Endothelial cell of umbilical vein (primary cell): ENCODE measurements around the gene ABCF2. TPM values are rescaled to one million over a fixed set of nuclear protein-coding genes. Genes with fewer than 3 reads are reported as not detected.

Experiments used
- BruUV-seq: library from RNA; stranded (reverse); fragments of 400-500 nt; replicated peaks from 2 replicates; lab custom pipeline; 2021; lab: Mats Ljungman, UMichigan
- CTCF ChIA-PET: fragments of 300-600, 350-600 bp; sonication (Branson Sonifier 250); formaldehyde crosslinking; loops from one replicate; lab custom pipeline; 2021; ENCODE audit warnings: antibody characterized with exemption, inconsistent platforms; lab: Charles Lee
- POLR2A ChIA-PET: fragments of 300-600, 350-600 bp; sonication (Branson Sonifier 250); formaldehyde crosslinking; loops from one replicate; lab custom pipeline; 2021; ENCODE audit warnings: antibody characterized with exemption, inconsistent platforms; lab: Charles Lee
- DNase-seq: peaks from one replicate; pipeline ENCODE4 v3.0.0-alpha.2; 2011; ENCODE audit warnings: low read depth, low spot score
- FAIRE-seq: peaks from 2 replicates; lab custom pipeline; 2011; peaks lifted over from hg19 to GRCh38; lab: Jason Lieb, UNC
- H2AFZ ChIP-seq: 2 replicates; pipeline ENCODE4 v1.6.0; 2012; ENCODE audit warnings: low read depth, low read length, control low read depth, inconsistent platforms
- H3K27ac ChIP-seq: 2 replicates; pipeline ENCODE4 v1.5.1; 2011; ENCODE audit warnings: low read depth, mild to moderate bottlenecking, control low read depth, low read length, moderate library complexity; ENCODE audit not compliant: insufficient read depth
- H3K27me3 ChIP-seq, 2 experiments: 2 replicates each; pipeline versions ENCODE4 v1.6.0 to v1.6.1; 2011; ENCODE audit warnings: low read length in 2 of 2, mixed read lengths in 1 of 2; ENCODE audit not compliant: control insufficient read depth in 2 of 2, insufficient read depth in 2 of 2
- H3K36me3 ChIP-seq, 2 experiments: 2 replicates in 1 of 2; 3 replicates in 1 of 2; pipeline ENCODE4 v1.5.1; 2011; ENCODE audit warnings: low read length in 2 of 2, mild to moderate bottlenecking in 1 of 2, moderate library complexity in 1 of 2; ENCODE audit not compliant: control insufficient read depth in 2 of 2, insufficient read depth in 2 of 2; ENCODE audit errors: extremely low read depth in 1 of 2
- H3K4me1 ChIP-seq: 3 replicates; pipeline ENCODE4 v1.5.1; 2011; ENCODE audit warnings: mild to moderate bottlenecking, low read length; ENCODE audit not compliant: control insufficient read depth, insufficient read depth; ENCODE audit errors: extremely low read depth
- H3K4me2 ChIP-seq: 2 replicates; pipeline ENCODE4 v1.6.1; 2011; ENCODE audit warnings: low read length, control low read depth, mixed read lengths; ENCODE audit not compliant: insufficient read depth
- H3K4me3 ChIP-seq, 3 experiments: fragments of 200-600 bp in 1 of 3; sonication (generic), shearing (Covaris generic) in 1 of 3; replicated peaks in 1 of 3; 2 replicates each; pipeline ENCODE4 v1.5.1; 2011 to 2016; ENCODE audit warnings: control low read depth in 3 of 3, low read length in 3 of 3, mild to moderate bottlenecking in 2 of 3, inconsistent platforms in 1 of 3, low read depth in 1 of 3, moderate library complexity in 1 of 3; ENCODE audit not compliant: insufficient read depth in 1 of 3
- H3K79me2 ChIP-seq: 2 replicates; pipeline ENCODE4 v1.6.0; 2012; ENCODE audit warnings: low read length, inconsistent platforms; ENCODE audit not compliant: control insufficient read depth, insufficient read depth
- H3K9ac ChIP-seq: replicated peaks from 2 replicates; pipeline ENCODE3; 2011; ENCODE audit warnings: low read length, control low read depth; ENCODE audit not compliant: insufficient read depth; ENCODE audit errors: extremely low read depth
- H3K9me1 ChIP-seq: replicated peaks from 3 replicates; pipeline ENCODE4 v1.6.0; 2011; ENCODE audit warnings: mild to moderate bottlenecking, low read length; ENCODE audit not compliant: control insufficient read depth, insufficient read depth; ENCODE audit errors: extremely low read depth
- H3K9me3 ChIP-seq: replicated peaks from 2 replicates; pipeline ENCODE4 v1.5.1; 2012; ENCODE audit warnings: low read length, inconsistent platforms; ENCODE audit not compliant: control insufficient read depth, insufficient read depth
- H4K20me1 ChIP-seq: replicated peaks from 2 replicates; pipeline ENCODE3; 2011; ENCODE audit warnings: mild to moderate bottlenecking, low read length; ENCODE audit not compliant: control insufficient read depth, insufficient read depth; ENCODE audit errors: extremely low read depth
- EZH2 ChIP-seq: IDR thresholded peaks from 2 replicates; pipeline ENCODE4 v1.6.1; 2012; ENCODE audit warnings: borderline replicate concordance, low read depth, mild to moderate bottlenecking, moderate library complexity, low read length, inconsistent platforms; ENCODE audit not compliant: severe bottlenecking
- FOS ChIP-seq: IDR thresholded peaks from 2 replicates; pipeline ENCODE4 v1.6.1; 2011; ENCODE audit warnings: mild to moderate bottlenecking, low read length, moderate library complexity, borderline replicate concordance; ENCODE audit not compliant: insufficient read depth
- GATA2 ChIP-seq: IDR thresholded peaks from 2 replicates; pipeline ENCODE4 v1.7.0; 2011; ENCODE audit warnings: low read depth, mild to moderate bottlenecking, moderate library complexity, mixed read lengths, low read length; ENCODE audit not compliant: insufficient read length, insufficient read depth
- JUN ChIP-seq: IDR thresholded peaks from 2 replicates; pipeline ENCODE4 v1.6.1; 2011; ENCODE audit warnings: borderline replicate concordance, low read depth; ENCODE audit not compliant: insufficient read length, insufficient read depth
- MAX ChIP-seq: IDR thresholded peaks from 2 replicates; pipeline ENCODE4 v1.6.1; 2011; ENCODE audit not compliant: insufficient read depth, insufficient read length
- MYC ChIP-seq: IDR thresholded peaks from one replicate; pipeline ENCODE4 v1.6.1; 2011; ENCODE audit warnings: mild to moderate bottlenecking, low read depth, low read length
- POLR2A ChIP-seq: IDR thresholded peaks from 2 replicates; pipeline ENCODE4 v1.6.1; 2012; ENCODE audit warnings: low read depth, mild to moderate bottlenecking, control low read depth, low read length
- POLR2AphosphoS5 ChIP-seq: IDR thresholded peaks from 2 replicates; pipeline ENCODE4 v1.6.1; 2012; ENCODE audit warnings: low read depth, mild to moderate bottlenecking, control low read depth, low read length, moderate library complexity; ENCODE audit not compliant: insufficient read depth
- dilution Hi-C: fragments of 300-500 bp; cut with MboI; formaldehyde crosslinking; loops from one replicate; pipeline ENCODE4 v1.15.0; 2019; ENCODE audit warnings: low sequenced_read_pairs; ENCODE audit not compliant: extremely low pct_ligation_motif_present
- intact Hi-C: fragments of 100-400 bp; cut with micrococcal nuclease; formaldehyde crosslinking; loops from one replicate; pipeline ENCODE4 v1.10.0; 2022
- polyA plus RNA-seq, 4 experiments: library from polyadenylated mRNA; depleted of rRNA in 3 of 4; stranded (reverse) in 3 of 4; unstranded in 1 of 4; fragments of >200 nt; gene quantifications; 2 replicates each; pipeline versions ENCODE4 v1.2.1 to v1.2.3, GENCODE V29; 2011 to 2012; ENCODE audit warnings: missing spikeins in 1 of 4
- total RNA-seq: library from RNA; stranded (reverse); gene quantifications from 2 replicates; pipeline ENCODE4 v1.2.3, GENCODE V29; 2021
- TF ChIP-seq, protein P1 (sequence below), 2 donors: IDR thresholded peaks; 1 replicate in 1 of 2; 2 replicates in 1 of 2; pipeline ENCODE4 v1.5.1; 2011; ENCODE audit warnings: low read length in 2 of 2, mild to moderate bottlenecking in 2 of 2, moderate library complexity in 2 of 2, control low read depth in 1 of 2, inconsistent platforms in 1 of 2, low read depth in 1 of 2; ENCODE audit not compliant: insufficient read depth in 1 of 2; ENCODE audit errors: extremely low read depth in 1 of 2

The ABCF2 gene
- total and polyA plus RNA-seq, 2 donors (not counting 3 experiments of a cell fraction or from before 2014, with no cell fraction given), result 45.3 to 61.6 TPM

GRCh38 chr7:151232917-151233701 is 6.1 kb upstream of the ABCF2 start:
- peaks cover 39% of the 10 kb centered on the region for H3K79me2 ChIP-seq
- H4K20me1 ChIP-seq, result no peaks in the 10 kb centered on the region
- BruUV-seq, result TSS peak; percentile 76
- intact Hi-C loops (loop anchor here (1.0 kb wide), 1 partner anchor 11 kb away; no protein-coding TSS in a partner anchor), dilution Hi-C loops (no loop called here)
- H3K4me1 ChIP-seq, result peaks cover 14% of the 10 kb centered on the region
- peak overlapping the region; percentile 55 for H3K4me2 ChIP-seq
- H3K27ac ChIP-seq, result peak overlapping the region; percentile 88
- peak; percentile 93 for FAIRE-seq
- no peaks in the 10 kb centered on the region for H3K9me1 ChIP-seq
- ChIA-PET POLR2A (no interaction called here), CTCF (interaction anchor here (1.0 to 4.0 kb wide), 5 partner anchors 11 to 335 kb away, joined by 3 to 58 read pairs (median 4); partner anchors contain the start of gene ABCB8)
- no peak overlapping the region for H2AFZ ChIP-seq
- H3K9ac ChIP-seq, result peak overlapping the region; percentile 91
- TF ChIP-seq, protein P1, sequence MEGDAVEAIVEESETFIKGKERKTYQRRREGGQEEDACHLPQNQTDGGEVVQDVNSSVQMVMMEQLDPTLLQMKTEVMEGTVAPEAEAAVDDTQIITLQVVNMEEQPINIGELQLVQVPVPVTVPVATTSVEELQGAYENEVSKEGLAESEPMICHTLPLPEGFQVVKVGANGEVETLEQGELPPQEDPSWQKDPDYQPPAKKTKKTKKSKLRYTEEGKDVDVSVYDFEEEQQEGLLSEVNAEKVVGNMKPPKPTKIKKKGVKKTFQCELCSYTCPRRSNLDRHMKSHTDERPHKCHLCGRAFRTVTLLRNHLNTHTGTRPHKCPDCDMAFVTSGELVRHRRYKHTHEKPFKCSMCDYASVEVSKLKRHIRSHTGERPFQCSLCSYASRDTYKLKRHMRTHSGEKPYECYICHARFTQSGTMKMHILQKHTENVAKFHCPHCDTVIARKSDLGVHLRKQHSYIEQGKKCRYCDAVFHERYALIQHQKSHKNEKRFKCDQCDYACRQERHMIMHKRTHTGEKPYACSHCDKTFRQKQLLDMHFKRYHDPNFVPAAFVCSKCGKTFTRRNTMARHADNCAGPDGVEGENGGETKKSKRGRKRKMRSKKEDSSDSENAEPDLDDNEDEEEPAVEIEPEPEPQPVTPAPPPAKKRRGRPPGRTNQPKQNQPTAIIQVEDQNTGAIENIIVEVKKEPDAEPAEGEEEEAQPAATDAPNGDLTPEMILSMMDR (IDR thresholded peaks at IDR 0.05; ENCODE audit: extremely low read depth in 1 of 2, insufficient read depth in 1 of 2, low read depth in 1 of 2, low read length in 2 of 2), result no peak
- TF ChIP-seq EZH2, result no peak
- TF ChIP-seq POLR2A, result peak; percentile 46
- no peak for TF ChIP-seq JUN
- TF ChIP-seq MYC, result no peak
- no peak for TF ChIP-seq MAX
- TF ChIP-seq POLR2AphosphoS5, result no peak
- TF ChIP-seq GATA2, result peak; percentile 26
- TF ChIP-seq FOS, result no peak
- DNase-seq, result peak; percentile 86
- no peaks in the 10 kb centered on the region for H3K27me3 ChIP-seq
- H3K9me3 ChIP-seq, result no peaks in the 10 kb centered on the region
- peaks cover 3 to 29% of the 10 kb centered on the region in 2 experiments for H3K36me3 ChIP-seq
- peak overlapping the region; percentile 82 to 95 (median 83) for H3K4me3 ChIP-seq
